Skeletal muscle tissue (tissue), 4 donors: ENCODE results near the gene EVI5L. TPM values are rescaled to one million over a fixed set of nuclear protein-coding genes. Genes with fewer than 3 reads are reported as not detected.
"Not testable (repeated sequence)": the region's sequence is repeated elsewhere in the genome, so short reads cannot be mapped to it uniquely, and the experiment has no call there.

Source experiments
- H3K27ac ChIP-seq: one replicate; pipeline ENCODE4 v1.7.0; 2013; ENCODE audit warnings: mild to moderate bottlenecking, low read depth, low read length, inconsistent platforms
- H3K27me3 ChIP-seq, 3 donors: one replicate each; pipeline ENCODE4 v1.7.0; 2013; ENCODE audit warnings: low read length in 3 of 3; ENCODE audit not compliant: control insufficient read depth in 3 of 3, insufficient read depth in 3 of 3
- H3K36me3 ChIP-seq, 3 donors: one replicate each; pipeline ENCODE4 v1.7.0; 2013; ENCODE audit warnings: low read length in 3 of 3; ENCODE audit not compliant: control insufficient read depth in 3 of 3, insufficient read depth in 3 of 3
- H3K4me1 ChIP-seq, 3 donors: one replicate each; pipeline ENCODE4 v1.7.0; 2013; ENCODE audit warnings: low read length in 3 of 3, mild to moderate bottlenecking in 3 of 3; ENCODE audit not compliant: control insufficient read depth in 3 of 3, insufficient read depth in 3 of 3
- H3K4me3 ChIP-seq, 3 donors: one replicate each; pipeline ENCODE4 v1.7.0; 2013; ENCODE audit warnings: low read length in 3 of 3
- H3K9ac ChIP-seq, 3 donors: one replicate each; pipeline ENCODE4 v1.7.0; 2013; ENCODE audit warnings: low read length in 3 of 3, mild to moderate bottlenecking in 3 of 3, moderate library complexity in 2 of 3, low read depth in 1 of 3
- H3K9me3 ChIP-seq, 3 donors: one replicate each; pipeline ENCODE4 v1.7.0; 2013; ENCODE audit warnings: low read length in 3 of 3; ENCODE audit not compliant: control insufficient read depth in 3 of 3
- total RNA-seq: library from RNA; depleted of rRNA; stranded (reverse); fragments of >200 nt; gene quantifications from one replicate; pipeline ENCODE4 v1.2.3, GENCODE V29; 2014
- donor health status: Osteomylitis.

EVI5L gene
- total RNA-seq, 1 donor from 2014 or later: 9.4 TPM

DNA sequence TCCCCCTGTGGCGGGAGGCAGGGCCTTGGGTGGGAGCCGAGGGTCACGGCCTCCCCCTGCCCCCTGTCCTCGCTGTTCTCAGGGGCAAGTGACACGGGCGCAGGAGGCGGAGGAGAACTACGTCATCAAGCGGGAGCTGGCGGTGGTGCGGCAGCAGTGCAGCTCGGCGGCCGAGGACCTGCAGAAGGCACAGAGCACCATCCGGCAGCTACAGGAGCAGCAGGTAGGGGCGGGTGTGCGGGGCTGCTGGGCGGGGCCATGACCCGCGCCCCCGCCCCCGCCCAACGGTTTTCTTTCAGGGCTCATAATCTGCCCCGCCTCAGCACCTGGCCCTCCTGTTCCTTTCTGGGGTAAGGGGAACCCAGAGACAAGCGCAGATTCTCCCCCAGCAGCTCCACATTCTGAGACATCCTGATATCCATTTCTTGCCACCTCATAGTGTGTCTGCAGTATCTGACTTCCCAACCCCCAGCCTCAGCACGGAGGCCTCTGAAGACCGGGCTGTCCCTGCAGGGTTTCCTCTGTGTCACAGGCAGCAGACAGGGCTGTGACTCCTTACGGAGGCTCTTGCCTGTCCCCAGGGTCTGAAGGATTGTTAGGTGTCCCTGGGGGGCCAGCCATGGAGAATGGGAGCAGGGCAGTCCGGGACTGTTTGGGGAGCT, 28.2 kb downstream of the EVI5L start:
- Histone ChIP-seq H3K27me3 (peaks cover 18 to 59% (median 36%) of the 10 kb centered on the region in 3 donors), H3K36me3 (no peaks in the 10 kb centered on the region), H3K4me3 (no peak overlapping the region), H3K4me1 (peaks cover 2 to 13% (median 3%) of the 10 kb centered on the region in 3 donors), H3K9ac (no peak overlapping the region), H3K9me3 (no peaks in the 10 kb centered on the region), H3K27ac (no peak overlapping the region)

DNA sequence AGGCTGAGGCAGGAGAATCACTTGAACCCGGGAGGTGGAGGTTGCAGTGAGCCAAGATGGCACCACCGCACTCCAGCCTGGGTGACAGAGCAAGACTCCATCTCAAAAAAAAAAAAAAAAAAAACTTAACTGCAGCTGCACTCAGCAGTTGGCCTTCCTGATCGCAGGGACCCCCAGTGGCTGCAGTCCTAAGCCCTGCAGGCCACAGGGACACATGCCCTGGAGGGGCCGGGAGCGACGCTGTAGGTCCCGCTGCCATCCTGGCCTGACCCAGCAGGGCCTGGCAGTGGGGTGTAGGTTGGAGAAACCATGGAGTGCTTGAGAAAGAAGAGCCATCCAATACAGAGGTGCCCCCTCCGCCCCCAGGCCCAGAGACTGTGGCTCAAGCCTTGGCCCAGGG, 29.1 kb downstream of the EVI5L start:
- H3K4me3 ChIP-seq, H3K36me3 ChIP-seq, H3K9me3 ChIP-seq, H3K9ac ChIP-seq, H3K27ac ChIP-seq: not testable (repeated sequence)
- peaks cover 18 to 58% (median 36%) of the 10 kb centered on the region in 3 donors for H3K27me3 ChIP-seq
- peaks cover 2 to 13% (median 3%) of the 10 kb centered on the region in 3 donors for H3K4me1 ChIP-seq

DNA sequence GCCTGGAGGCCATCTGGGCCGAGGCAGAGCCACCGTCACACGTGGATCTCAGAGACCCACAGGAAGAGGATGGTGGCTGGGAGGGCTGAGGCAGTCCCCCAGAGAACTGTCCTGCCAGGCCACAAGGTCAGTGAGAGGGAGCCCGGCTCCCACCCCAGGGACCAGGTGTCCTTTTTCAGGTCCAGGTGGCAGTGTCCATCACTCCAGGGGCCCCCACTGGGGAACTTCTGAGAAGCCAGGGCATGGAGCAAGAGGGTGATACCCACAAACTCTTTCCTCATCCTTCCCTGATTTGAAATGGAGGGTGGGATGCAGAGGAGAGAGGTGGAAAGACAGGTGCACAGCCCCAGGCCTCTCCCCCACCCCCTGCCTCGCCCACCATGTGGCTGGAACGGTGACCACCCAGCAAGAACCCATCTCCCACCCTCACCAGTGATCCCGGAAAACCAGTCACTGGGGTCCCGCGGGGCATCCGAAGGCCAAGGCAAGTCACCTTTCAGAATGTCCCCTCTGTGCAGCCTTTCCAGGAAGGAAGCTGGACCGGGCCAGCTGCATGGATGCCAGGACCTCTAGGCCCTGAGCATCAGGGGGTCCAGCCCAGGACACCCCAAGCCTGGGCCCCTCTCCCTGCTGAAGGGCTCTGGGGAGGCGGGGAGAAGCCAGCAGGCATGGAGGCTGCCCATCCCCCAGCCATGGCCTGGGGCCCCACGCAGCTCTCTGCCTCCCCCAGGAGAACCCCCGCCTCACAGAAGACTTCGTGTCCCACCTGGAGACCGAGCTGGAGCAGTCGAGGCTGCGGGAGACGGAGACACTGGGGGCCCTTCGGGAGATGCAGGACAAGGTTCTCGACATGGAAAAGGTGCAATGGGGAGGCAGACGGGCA, 30.1 kb downstream of the EVI5L start:
- Histone ChIP-seq H3K36me3 (no peaks in the 10 kb centered on the region), H3K27ac (no peak overlapping the region), H3K4me3 (no peak overlapping the region), H3K4me1 (peaks cover 2 to 13% (median 3%) of the 10 kb centered on the region in 3 donors), H3K27me3 (peaks cover 23 to 62% (median 40%) of the 10 kb centered on the region in 3 donors), H3K9me3 (no peaks in the 10 kb centered on the region), H3K9ac (no peak overlapping the region)

DNA sequence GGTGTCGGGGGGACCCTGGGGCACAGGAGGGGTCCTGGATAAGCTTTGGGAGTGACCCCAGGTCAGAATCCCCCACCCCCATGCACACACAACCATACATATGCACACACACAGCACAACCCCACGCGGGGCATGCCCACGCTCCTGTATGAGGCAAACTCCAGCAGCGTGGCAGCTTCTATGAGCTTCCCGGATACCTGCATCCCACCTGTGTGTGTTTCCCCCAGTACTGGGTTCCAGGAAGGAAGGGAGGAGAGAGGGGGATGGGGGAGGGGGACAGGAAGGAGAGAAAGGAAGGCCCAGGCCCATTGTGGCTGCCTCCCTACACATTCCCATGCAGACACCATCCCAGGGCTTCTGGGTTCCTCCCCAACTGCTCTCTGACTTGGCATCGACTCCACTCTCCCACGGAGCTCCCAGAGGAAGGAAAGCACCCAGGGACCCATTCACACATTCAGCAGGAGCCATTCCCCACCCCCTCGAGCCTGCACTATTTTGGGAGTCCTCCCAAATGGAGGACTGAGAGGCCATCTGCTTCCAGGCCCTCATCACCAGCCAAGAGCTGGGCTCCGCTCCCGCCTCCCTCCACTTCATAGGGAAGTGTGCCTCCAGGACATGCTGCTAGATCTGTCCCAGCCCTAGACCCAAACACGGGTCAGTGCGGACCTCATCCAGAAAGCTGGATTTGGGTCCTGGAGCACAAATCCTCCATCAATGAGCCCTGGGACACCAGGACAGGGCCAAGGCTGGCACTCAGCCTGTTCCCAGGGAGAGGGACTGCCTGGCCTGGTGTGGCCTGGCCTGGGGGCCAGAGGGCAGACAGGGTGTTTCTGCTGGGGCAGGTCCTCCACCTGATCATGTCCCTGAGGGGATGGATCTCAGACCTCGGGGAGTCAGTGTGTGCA, 30.9 kb downstream of the EVI5L start:
- Histone ChIP-seq H3K27ac (no peak overlapping the region), H3K4me1 (peaks cover 2 to 13% (median 3%) of the 10 kb centered on the region in 3 donors), H3K9me3 (no peaks in the 10 kb centered on the region), H3K27me3 (peaks cover 24 to 66% (median 43%) of the 10 kb centered on the region in 3 donors), H3K36me3 (no peaks in the 10 kb centered on the region), H3K9ac (peak overlapping the region in 1 of 3 donors; percentile 8), H3K4me3 (no peak overlapping the region)

DNA sequence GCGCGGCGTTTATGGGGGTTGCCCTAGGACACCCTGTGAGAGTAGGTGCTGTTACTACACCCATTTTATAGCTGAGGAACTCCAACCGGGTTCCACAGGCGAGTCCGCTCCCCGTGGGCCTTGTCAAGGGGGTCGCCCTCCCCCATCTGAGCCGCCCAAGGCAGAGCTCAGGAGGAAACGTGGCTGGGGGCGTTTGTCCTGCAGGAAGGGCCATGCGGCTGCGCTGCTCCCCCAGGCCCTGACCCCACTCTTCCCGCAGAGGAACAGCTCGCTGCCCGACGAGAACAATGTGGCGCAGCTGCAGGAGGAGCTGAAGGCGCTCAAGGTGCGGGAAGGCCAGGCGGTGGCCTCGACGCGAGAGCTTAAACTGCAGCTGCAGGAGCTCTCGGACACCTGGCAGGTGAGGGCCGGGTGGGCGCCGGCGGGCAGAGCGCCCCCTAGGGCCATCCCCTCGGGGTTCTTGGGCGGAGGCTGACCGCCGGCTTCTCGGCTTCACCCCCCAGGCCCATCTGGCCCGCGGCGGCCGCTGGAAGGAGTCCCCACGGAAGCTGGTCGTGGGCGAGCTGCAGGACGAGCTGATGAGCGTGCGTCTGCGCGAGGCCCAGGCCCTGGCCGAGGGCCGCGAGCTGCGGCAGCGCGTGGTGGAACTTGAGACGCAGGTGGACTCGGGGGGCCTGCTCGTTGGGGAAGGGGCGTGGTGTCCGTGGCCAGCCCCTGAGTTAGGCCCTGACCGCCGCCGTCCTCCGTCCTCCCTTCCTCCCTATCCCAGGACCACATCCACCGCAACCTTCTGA, 31.8 kb downstream of the EVI5L start:
- Histone ChIP-seq H3K4me1 (peaks cover 2 to 13% (median 3%) of the 10 kb centered on the region in 3 donors), H3K4me3 (no peak overlapping the region)

DNA sequence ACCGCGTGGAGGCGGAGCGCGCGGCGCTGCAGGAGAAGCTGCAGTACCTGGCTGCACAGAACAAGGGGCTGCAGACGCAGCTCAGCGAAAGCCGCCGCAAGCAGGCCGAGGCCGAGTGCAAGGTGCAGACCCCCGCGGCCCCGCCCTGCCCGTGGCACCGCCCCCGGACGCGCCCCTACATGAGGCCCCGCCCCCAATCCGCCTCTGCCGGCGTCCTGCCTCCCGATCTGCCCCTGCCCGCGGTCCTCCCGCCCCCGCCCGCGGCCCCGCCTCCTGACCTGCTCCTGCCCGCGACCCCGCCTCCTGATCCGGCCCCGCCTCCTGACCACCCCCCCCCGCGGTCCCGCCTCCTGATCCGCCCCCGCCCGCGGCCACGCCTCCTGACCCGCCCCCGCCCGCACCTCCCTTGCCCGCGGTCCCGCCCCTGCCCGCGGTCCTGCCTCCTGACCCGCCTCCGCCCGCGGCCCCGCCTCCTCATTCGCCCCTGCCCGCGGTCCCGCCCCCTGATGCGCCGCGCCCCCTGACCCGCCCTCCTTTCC, 32.5 kb downstream of the EVI5L start:
- H3K4me3 ChIP-seq: no peak overlapping the region
- no peak overlapping the region for H3K9ac ChIP-seq

More for the DNA sequence above, 31.8 kb downstream of the EVI5L start:
- H3K9me3 ChIP-seq: no peaks in the 10 kb centered on the region
- no peak overlapping the region for H3K27ac ChIP-seq
- H3K27me3 ChIP-seq: peaks cover 28 to 65% (median 47%) of the 10 kb centered on the region in 3 donors
- H3K36me3 ChIP-seq: no peaks in the 10 kb centered on the region
- H3K9ac ChIP-seq: no peak overlapping the region

DNA sequence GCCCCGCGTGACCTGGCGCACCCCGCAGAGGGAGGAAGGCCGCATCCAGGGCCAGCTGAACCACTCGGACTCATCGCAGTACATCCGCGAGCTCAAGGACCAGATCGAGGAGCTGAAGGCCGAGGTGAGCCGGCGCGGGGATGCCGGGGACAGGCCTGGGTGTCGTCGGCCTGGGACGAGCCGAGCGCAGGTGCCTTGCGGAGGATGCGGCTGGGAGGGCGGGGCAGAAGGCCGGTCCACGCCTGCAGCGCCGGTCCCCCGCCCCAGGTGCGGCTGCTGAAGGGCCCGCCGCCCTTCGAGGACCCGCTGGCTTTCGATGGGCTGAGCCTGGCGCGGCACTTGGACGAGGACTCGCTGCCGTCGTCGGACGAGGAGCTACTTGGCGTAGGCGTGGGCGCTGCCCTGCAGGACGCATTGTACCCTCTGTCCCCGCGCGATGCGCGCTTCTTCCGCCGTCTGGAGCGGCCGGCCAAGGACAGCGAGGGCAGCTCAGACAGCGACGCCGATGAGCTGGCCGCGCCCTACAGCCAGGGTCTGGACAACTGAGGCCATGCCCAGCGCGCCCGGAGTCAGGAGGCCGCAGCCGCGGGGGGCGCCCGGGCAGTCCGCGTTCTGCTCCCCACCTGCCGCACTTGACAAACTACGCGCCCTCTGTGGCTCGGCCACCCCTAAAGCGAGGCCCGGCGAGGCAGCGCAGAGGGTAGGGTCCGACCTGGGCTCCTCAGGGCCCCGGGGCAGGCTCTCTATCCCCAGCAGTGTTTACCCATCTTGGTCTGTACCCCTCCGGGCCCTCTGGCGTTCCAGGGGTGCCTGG, 33.3 kb downstream of the EVI5L start:
- Histone ChIP-seq H3K9ac (no peak overlapping the region), H3K27ac (no peak overlapping the region), H3K27me3 (peaks cover 35 to 67% (median 60%) of the 10 kb centered on the region in 3 donors), H3K4me3 (no peak overlapping the region), H3K9me3 (no peaks in the 10 kb centered on the region), H3K4me1 (peaks cover 2 to 14% (median 3%) of the 10 kb centered on the region in 3 donors), H3K36me3 (no peaks in the 10 kb centered on the region)

More for the DNA sequence above, 32.5 kb downstream of the EVI5L start:
- no peak overlapping the region for H3K27ac ChIP-seq
- H3K27me3 ChIP-seq: peaks cover 35 to 69% (median 53%) of the 10 kb centered on the region in 3 donors
- H3K9me3 ChIP-seq: no peaks in the 10 kb centered on the region
- no peaks in the 10 kb centered on the region for H3K36me3 ChIP-seq
- H3K4me1 ChIP-seq: peaks cover 2 to 13% (median 3%) of the 10 kb centered on the region in 3 donors

DNA sequence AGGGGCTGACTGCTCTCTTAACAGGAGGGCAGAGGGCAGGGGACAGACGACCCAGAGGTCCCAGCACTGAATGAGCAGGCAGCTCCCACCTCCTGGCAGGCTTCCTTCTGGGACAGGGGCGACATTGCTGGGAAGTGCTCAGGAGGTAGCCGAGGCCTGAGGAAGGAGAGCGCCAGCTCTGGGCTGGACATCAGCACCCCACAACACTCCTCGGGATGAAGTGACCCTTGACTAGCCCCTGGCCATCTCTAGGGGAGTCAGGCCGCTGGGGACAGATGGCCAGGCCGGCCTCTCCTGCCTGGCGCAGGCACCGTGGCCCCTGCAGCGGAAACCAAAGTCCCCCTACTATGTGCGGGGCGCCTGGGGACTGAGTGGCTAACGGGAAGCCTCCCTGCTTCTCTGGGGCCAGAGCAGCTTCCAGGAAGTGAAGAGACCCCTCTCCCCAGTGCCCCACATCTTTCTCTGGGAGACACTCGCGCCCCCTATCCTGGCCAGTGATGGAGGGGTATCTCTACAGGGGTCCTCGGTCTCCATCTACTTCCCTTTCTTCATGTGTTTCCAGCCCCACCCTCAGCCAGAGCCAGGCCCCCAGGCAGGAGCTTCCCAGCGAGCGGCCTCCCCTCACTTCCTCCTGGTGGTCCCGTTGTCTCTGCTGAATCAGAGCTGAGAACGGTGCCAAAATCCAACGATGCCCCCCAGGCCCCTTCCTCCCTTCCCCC, 34.1 kb downstream of the EVI5L start:
- Histone ChIP-seq H3K4me1 (peaks cover 8 to 21% (median 8%) of the 10 kb centered on the region in 3 donors), H3K36me3 (no peaks in the 10 kb centered on the region), H3K4me3 (no peak overlapping the region), H3K9me3 (no peaks in the 10 kb centered on the region), H3K27ac (no peak overlapping the region), H3K9ac (no peak overlapping the region), H3K27me3 (peaks cover 35 to 67% (median 62%) of the 10 kb centered on the region in 3 donors)
